Astrocyte of the hippocampus (primary cell): ENCODE data around the gene DHRS7.
"Not testable (repeated sequence)": the region's sequence is repeated elsewhere in the genome, so short reads cannot be mapped to it uniquely, and the experiment has no call there.

Experiments
- DNase-seq: peaks from one replicate; pipeline ENCODE4 v3.0.0; 2011; ENCODE audit warnings: low read depth, low spot score

DHRS7 gene

DNA sequence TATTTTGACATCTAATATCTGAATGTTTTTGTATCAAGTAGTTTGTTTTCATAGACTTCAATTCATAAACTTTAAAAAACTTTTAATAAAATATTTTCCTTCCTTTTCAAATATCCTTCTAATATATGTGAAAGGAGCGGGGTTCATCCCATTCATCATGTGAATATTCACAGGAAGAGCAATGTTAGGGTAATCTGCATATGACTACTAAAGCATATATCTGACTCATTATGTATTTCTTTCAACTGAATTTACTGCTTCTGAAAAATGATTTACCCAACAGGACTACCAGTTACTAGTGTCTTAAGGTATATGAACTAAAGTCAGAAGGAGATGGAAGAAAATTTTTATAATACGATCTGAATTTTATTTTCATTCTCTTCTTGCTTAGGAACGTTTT is 30.5 kb downstream of the DHRS7 start:
- DNase-seq: no peak

DNA sequence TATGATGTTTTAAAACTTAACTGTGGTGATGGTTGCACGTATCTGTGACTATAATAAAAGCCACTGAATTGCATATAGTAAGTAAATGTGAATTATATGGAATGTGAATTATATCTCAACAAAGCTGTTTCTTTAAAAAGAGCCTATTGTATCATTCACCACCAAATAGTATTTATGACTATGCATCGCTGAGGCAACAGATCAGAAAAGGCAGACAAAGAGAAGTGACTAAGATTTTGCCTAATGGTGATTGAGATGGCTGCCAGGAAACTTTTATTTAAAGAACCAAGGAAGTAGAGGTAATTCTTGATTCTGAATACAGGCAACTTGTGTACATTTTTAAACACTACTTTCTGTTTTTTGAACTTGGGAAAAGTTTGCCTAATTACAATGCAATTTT is 31.7 kb downstream of the DHRS7 start:
- no peak for DNase-seq

DNA sequence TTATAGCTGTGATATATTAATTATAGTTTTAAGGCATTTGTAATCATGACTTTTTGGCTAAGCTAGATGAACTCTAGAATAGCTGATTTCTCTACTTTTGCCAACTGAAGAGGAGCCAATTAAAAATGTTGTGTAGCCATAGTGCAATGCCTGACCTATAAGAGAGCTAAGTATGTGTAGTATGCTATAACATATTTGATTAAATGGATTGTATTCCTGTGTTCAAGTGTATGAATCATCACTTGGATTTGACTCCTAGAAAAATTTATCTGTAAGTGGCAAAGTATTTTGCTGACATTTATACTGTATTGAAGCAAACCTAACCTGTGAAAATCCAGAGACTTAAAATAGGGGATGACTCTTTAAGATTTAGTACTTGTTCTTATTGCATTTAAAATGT is 39.3 kb downstream of the DHRS7 start:
- DNase-seq: no peak

DNA sequence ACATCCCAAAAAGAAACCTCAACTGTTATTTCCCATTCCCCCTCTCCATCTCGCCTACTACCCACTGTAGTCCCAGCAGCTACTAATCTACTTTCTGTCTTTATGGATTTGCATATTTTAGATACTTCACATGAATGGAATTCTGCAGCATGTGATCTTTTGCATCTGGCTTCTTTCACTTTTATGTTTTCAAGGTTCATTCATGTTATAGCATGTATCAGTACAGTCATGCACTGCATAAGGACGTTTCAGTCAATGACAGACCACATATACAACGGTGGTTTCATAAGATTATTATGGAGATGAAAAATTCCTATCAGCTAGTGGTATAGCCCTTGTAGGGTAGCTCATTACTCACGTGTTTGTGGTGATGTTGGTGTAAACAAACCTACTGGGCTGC is 49.0 kb downstream of the DHRS7 start:
- DNase-seq: no peak

DNA sequence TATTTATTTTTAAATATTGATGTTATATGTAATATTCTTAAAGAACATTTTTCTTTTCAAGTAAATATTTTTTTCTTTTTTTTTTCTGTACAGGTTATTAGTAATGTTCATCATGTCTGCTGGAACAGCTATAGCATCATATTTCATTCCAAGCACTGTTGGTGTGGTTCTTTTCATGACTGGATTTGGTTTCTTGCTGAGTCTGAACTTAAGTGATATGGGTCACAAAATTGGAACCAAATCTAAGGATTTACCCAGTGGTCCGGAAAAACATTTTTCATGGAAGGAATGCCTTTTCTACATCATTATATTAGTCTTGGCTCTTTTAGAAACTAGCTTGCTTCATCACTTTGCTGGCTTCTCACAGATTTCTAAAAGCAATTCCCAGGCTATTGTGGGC is 50.3 kb downstream of the DHRS7 start:
- peak; percentile 12 for DNase-seq

DNA sequence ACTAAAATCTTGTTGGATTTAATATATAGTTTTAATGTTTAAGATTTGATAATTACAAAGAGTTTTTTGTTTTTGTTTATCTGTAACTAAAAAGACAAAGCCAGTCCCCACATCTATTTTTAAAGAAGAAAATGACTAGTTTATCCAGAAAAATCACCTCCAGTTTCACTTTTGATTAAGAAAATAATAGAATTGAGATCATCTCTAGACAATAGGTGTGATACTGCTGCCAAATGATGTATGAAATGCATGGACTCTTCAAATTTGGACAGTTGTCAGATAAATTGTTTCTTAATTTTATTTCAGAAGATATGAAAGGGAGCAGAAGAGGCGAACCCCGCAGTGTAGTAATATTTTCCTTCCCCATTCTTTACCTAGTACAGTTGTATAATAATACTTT is 53.5 kb downstream of the DHRS7 start:
- no peak for DNase-seq

DNA sequence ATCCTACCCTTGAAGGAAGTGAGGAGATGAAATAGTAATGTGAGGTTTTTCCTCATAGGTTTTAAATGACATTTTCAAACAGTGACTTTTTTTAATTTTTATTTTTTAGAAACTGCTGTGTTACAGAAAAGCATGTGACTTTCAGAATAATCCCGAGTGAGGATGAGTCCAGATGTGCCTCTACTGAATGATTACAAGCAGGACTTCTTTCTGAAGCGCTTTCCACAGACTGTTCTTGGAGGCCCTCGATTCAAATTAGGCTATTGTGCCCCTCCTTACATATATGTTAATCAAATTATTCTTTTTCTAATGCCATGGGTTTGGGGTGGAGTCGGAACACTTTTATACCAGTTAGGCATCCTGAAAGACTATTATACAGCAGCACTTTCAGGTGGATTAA is 57.7 kb downstream of the DHRS7 start:
- DNase-seq: no peak

DNA sequence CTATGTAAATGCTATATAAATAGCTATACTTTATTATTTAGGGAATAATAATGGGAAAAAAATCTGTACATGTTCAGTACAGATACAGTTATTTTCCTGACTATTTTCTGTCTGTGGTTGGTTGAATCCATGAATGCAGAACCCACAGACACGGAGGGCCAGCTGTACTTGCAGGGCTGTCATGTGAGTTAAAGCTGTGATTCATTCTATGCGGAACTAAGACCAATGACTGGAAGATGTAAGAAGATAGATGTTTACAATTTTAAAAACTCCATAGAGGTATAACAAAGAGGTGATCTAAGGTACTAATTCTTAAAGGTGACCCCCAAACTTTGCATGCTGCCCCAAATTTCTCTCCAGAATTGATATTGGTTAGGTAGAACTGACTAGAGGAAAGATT is 58.9 kb downstream of the DHRS7 start:
- peak; percentile 66 for DNase-seq

DNA sequence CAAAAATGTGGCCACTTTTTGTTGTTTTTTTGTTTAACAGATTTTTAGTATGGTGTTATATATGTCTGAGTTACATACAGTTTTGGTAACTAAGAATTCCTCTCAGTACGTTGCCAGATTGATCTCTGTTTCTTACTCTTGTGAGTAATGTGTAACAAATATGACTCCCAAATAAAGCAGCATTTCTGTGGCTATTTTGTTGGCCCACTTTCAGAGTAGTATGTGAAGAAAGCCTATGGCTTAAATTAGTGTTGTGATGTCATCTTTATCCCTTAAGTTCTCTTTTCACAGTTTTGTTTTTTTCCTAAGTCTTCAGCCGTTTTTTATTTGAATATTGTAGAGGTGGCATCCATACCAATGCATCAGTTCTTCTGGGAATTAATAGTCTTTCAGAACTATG is 62.8 kb downstream of the DHRS7 start:
- DNase-seq: peak; percentile 61

DNA sequence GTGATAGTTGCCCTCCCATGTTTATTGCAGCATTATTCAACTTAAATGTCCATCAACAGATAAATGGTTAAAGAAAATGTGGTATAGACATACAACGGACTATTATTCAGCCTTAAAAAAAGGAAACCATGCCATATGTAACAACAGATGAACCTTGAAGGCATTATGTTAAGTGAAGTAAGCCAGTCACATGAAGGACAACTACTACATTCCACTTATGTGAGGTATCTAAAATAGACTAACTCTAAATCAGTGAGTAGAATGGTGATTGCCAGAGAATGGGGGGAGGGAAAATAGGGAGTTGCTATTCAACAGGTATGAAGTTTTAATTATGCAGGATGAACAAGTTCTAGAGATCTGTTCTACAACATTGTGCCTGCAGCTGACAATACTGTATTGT is 63.4 kb downstream of the DHRS7 start:
- no peak for DNase-seq

DNA sequence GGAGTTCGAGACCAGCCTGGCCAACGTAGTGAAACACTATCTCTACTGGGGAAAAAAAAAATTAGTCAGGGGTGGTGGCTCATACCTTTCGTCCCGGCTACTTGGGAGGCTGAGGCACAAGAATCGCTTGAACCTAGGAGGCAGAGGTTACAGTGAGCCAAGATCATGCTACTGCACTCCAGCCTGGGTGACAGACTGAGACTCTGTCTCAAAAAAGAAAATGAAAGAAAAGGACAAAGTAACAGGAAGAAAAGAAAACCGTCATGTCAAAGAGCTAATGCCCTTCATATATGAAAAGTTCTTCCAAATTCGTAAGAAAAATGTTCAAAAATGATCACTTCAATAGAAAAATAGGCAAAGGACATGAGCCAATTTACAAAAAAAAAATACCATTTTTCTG is 65.3 kb downstream of the DHRS7 start:
- not testable (repeated sequence) for DNase-seq

DNA sequence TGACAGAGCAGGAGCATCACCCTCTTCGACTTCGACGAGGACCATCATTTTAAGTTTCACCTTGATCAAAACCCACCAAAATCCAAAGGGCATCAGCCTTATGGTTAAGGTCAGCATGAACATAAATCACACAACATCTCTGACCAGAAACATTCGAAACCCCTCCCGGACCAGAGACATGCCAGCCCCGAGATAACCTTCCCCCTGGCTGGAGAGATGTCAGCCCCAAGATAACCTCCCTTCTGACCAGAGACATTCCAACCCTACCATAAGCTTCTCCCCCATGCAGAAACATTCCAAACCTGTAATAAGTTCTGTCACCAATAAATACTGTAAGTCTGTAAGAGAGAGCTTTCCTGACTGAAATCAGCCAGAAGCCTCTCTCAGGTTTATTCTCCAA is 67.2 kb downstream of the DHRS7 start:
- DNase-seq: no peak

DNA sequence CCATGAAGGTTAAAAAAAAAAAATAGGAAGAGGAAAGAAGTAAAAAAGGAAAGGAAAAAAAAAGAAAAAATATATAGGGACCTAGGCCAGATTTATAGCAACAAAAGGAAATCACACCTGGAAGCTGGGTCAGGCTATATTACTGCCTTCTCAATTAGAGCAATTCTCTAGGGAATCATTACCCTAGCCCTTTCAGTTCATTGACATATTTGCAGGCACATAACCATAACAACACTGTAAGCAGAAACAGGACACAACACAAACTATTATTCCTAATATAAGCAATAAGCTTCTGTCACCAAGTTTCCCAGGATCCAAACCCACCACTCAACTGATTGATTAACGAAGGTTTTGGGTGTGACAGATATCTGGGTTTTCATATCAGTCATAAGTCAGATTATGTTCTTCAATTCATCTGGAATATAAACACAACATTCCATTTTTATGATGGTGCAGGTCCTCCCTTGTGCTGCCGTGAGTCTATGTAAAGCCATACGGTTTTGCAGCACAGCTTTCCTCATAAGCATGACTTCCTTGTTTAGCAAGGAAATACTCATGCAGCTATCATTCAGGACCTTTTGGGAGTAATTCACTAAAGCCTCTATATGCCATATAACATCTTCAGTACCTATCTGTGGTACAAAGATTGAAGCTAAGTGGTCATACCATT is 69.3 kb downstream of the DHRS7 start:
- DNase-seq: peak; percentile 7

DNA sequence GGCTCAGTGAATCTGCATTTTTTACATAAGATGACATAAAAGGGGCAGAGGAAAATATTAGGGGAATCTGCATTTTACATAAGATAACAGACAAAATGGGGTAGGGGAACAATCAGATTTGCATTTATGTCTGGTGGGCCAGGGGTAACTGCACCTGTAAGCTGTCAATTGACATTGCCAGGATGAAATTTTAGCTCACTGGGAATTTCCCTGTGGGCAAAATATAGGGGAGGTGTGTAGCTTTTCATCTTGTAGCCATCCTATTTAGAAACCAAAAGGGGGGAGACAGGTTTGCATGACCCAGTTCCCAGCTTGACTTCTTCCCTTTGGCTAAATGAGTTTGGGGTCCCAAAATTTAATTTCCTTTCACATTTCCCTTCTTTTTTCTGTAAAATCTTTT is 70.0 kb downstream of the DHRS7 start:
- DNase-seq: no peak

DNA sequence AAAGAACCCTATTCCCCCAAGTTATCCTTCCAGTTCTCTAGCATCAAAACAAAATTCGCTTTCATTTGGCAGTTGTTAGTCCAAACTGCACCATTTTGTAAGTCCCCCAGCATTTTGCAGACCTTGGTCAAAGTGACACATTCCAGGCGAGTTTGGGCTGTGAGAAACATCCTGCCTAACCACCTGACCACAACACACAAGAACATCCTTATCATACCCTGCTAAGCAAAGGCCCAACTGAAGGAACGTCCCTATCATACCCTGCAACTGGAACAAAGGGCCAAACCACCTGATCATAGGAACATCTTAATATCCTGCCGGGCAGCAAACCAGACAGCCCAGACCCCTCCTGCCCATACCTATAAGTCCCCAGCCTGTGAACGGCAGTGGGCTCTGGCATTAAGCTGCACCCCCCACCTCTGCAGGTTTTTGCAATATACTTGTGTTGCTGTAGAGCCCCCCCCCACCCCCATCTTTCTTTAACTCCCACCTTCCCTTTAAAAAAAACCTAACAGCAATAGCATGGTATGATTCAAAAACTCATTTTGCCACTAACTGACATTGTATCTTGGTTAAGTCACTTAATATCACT is 70.8 kb downstream of the DHRS7 start:
- peak; percentile 58 for DNase-seq
